Stimulated activated naive B cell treated with anti-CD40 and anti-IgM and Interleukin-4, amounts not matched to agents 10 μg/mL and 1 μg/mL and 100 μg/mL, for 72 hours (primary cell): ENCODE results near the gene KHDC1.
A peak's percentile ranks its signal among the peaks of the same experiment; 100 is the strongest.
"Not testable (repeated sequence)": the region's sequence is repeated elsewhere in the genome, so short reads cannot be mapped to it uniquely, and the experiment has no call there.

Source experiments
- ATAC-seq, 2 donors: fragments of 150-1000 bp; cut with Tn5 transposase; replicated peaks; 2 replicates each; pipeline ENCODE4 v1.10.0; 2021; ENCODE audit warnings: moderate library complexity in 1 of 2
- DNase-seq: peaks from one replicate; pipeline ENCODE4 v3.0.0; 2021
- H3K27ac Mint-ChIP-seq: one replicate; pipeline ENCODE4 v1.8.0; 2022; ENCODE audit warnings: mild to moderate bottlenecking, mixed read lengths
- H3K27me3 Mint-ChIP-seq, 2 donors: one replicate each; pipeline ENCODE4 v1.8.0; 2022; ENCODE audit warnings: mixed read lengths in 2 of 2
- H3K36me3 Mint-ChIP-seq, 2 donors: one replicate each; pipeline ENCODE4 v1.8.0; 2022; ENCODE audit warnings: mixed read lengths in 2 of 2, mild to moderate bottlenecking in 1 of 2
- H3K4me1 Mint-ChIP-seq, 2 donors: one replicate each; pipeline ENCODE4 v1.8.0; 2022; ENCODE audit warnings: mixed read lengths in 2 of 2, mild to moderate bottlenecking in 1 of 2
- H3K4me3 Mint-ChIP-seq, 2 donors: one replicate each; pipeline ENCODE4 v1.8.0; 2022; ENCODE audit warnings: mild to moderate bottlenecking in 2 of 2, mixed read lengths in 2 of 2, moderate library complexity in 1 of 2
- H3K9me3 Mint-ChIP-seq, 2 donors: one replicate each; pipeline ENCODE4 v1.8.0; 2022; ENCODE audit warnings: mixed read lengths in 2 of 2, mild to moderate bottlenecking in 1 of 2

KHDC1 gene

DNA sequence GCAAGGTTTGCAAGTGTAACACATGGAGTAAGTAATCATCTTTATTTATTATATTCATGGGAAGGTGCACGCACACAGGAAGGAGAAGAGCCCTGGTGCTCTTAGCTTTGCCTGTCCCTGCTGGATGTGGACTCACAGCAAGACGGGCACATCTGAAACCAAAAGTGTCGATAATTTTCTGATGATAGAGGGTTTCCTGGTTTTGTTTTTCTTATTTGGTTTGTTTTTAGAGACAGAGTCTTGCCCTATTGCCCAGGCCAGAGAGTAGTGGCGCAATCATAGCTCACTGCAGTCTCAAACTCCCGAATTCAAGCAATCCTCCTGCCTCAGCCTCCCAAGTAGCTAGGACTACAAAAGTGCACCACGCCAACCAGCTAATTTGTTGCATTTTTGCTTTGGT is 29.9 kb downstream of the KHDC1 start:
- DNase-seq (no peak), ATAC-seq (no peak)
- no peak overlapping the region for H3K4me3 Mint-ChIP-seq
- no peaks in the 10 kb centered on the region for H3K9me3 Mint-ChIP-seq
- no peaks in the 10 kb centered on the region for H3K27me3 Mint-ChIP-seq
- H3K4me1 Mint-ChIP-seq: peaks cover 3 to 4% of the 10 kb centered on the region in 2 donors
- no peaks in the 10 kb centered on the region for H3K36me3 Mint-ChIP-seq
- no peak overlapping the region for H3K27ac Mint-ChIP-seq

GRCh38 chr6:73231986-73232391 is 31.0 kb downstream of the KHDC1 start:
- ATAC-seq (peak; percentile 98 to 99), DNase-seq (peak; percentile 19)
- Mint-ChIP-seq H3K36me3 (no peaks in the 10 kb centered on the region), H3K27ac (no peak overlapping the region), H3K4me3 (no peak overlapping the region), H3K27me3 (no peaks in the 10 kb centered on the region), H3K4me1 (peaks cover 3 to 4% of the 10 kb centered on the region in 2 donors), H3K9me3 (no peaks in the 10 kb centered on the region)

DNA sequence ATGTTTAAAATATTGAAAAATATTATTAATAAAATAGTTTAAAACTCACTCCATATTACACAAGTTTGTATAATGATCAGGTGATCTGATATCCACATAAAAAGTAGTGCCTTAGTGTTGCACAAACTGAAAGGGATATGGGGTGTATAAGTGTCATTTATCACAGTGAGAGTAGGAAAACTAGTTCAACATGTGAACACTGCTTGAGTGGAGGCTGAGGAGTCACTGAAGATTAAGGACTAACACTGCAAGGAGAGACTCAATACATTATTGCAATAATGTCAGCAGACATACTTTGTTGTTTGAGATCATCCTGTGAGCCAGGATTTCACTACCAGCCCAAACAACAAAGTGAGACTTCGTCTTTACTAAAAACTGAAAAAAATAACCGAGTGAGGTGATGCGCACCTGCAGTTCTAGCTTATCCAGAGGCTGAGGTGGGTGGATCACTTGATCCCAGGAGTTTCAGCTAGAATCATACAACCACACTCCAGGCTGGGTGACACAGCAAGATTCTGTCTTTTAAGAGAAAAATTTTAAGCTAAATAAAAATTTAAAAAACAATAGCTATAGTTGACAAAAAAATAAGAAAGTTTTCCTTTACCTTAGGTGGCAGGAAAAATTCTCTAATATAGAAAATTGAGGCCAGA is 35.3 kb downstream of the KHDC1 start:
- Mint-ChIP-seq H3K27me3 (no peaks in the 10 kb centered on the region), H3K27ac (no peak overlapping the region), H3K36me3 (peaks cover 3 to 5% of the 10 kb centered on the region in 2 donors), H3K4me1 (peaks cover 8 to 12% of the 10 kb centered on the region in 2 donors), H3K4me3 (no peak overlapping the region), H3K9me3 (peaks cover 3 to 5% of the 10 kb centered on the region in 2 donors)
- no peak for DNase-seq
- no peak for ATAC-seq

GRCh38 chr6:73225396-73225795 is 37.6 kb downstream of the KHDC1 start, which contains the start of gene KHDC1L:
TSS of gene KHDC1L (minus strand) at chr6:73225496. CDS start at chr6:73225408, 88 bp downstream.
- Mint-ChIP-seq H3K27me3 (no peaks in the 10 kb centered on the region), H3K9me3 (peaks cover 3 to 5% of the 10 kb centered on the region in 2 donors), H3K36me3 (peaks cover 3 to 5% of the 10 kb centered on the region in 2 donors), H3K27ac (no peak within 1 kb of the TSS), H3K4me3 (no peak within 1 kb of the TSS), H3K4me1 (peaks cover 5 to 8% of the 10 kb centered on the region in 2 donors)
- DNase-seq (no peak), ATAC-seq (no peak)

DNA sequence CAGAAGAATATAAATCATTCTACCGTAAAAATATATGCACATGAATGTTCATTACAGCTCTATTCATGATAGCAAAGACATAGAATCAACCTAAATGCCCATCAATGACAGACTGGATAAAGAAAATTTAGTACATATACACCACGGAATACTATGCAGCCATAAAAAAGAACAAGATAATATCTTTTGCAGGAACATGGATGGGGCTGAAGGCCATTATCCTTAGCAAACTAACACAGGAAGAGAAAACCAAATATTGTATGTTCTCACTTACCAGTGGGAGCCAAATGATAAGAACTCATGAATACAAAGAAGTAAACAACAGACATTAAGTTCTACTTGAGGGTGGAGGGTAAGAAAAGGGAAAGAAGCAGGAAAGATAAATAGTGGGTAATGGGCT is 46.1 kb downstream of the KHDC1 start:
- Mint-ChIP-seq H3K4me3 (no peak overlapping the region), H3K9me3 (no peaks in the 10 kb centered on the region), H3K27ac (no peak overlapping the region), H3K36me3 (no peaks in the 10 kb centered on the region), H3K4me1 (no peaks in the 10 kb centered on the region), H3K27me3 (peaks cover 0 to 7% of the 10 kb centered on the region in 2 donors)
- DNase-seq (no peak), ATAC-seq (no peak)

DNA sequence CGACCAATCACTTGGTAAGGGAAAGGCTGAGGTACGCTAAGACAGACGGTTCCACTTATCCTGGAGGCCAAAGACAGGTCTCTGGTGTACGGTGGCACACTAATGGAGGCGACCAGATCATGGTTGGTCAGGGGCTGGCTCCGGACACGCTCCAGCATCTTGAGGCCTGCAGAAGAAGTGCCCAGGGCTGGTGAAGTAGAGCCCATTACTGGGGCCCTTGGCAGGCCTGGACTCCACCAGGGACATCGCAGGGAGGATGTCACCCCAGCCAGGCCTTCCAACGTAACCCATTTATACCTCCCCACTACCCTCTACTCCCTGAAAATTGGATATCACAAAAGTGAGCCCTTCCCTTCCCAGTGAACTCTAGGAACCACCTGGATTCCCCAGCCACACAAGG is 53.9 kb downstream of the KHDC1 start:
- no peaks in the 10 kb centered on the region for H3K4me1 Mint-ChIP-seq

GRCh38 chr6:73207221-73207837 is 55.7 kb downstream of the KHDC1 start:
- H3K27me3 Mint-ChIP-seq: peaks cover 0 to 4% of the 10 kb centered on the region in 2 donors
- H3K9me3 Mint-ChIP-seq: peaks cover 0 to 4% of the 10 kb centered on the region in 2 donors
- H3K4me1 Mint-ChIP-seq: no peaks in the 10 kb centered on the region
- peaks cover 0 to 1% of the 10 kb centered on the region in 2 donors for H3K36me3 Mint-ChIP-seq
- DNase-seq: no peak
- H3K27ac Mint-ChIP-seq: no peak overlapping the region
- H3K4me3 Mint-ChIP-seq: no peak overlapping the region
- no peak for ATAC-seq

More for the DNA sequence above, 53.9 kb downstream of the KHDC1 start:
- Mint-ChIP-seq H3K9me3 (peaks cover 0 to 4% of the 10 kb centered on the region in 2 donors), H3K36me3 (peaks cover 0 to 1% of the 10 kb centered on the region in 2 donors), H3K4me3 (no peak overlapping the region), H3K27me3 (peaks cover 0 to 4% of the 10 kb centered on the region in 2 donors), H3K27ac (no peak overlapping the region)
- DNase-seq: no peak
- ATAC-seq: no peak

DNA sequence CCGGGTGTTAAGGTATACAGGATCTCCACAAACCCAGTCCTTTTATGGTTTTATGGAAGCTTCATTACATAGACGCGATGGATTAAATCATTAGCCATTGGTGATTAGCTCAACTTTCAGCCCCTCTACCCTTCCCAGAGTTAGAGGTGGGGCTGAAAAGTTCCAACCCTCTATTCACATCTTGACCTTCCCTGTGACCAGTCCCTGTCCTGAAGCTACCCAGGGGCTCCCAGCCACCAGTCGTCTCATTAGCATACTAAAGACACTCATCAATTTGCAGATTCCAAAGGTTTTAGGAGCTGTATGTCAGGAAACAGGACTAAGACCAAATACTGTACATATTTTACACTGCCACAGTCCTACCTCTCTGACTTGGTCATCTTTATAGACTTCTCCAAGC is 58.7 kb downstream of the KHDC1 start:
- peaks cover 2 to 5% of the 10 kb centered on the region in 2 donors for H3K4me1 Mint-ChIP-seq
- no peak overlapping the region for H3K4me3 Mint-ChIP-seq
- ATAC-seq (no peak), DNase-seq (no peak)
- peaks cover 0 to 4% of the 10 kb centered on the region in 2 donors for H3K27me3 Mint-ChIP-seq
- peaks cover 0 to 1% of the 10 kb centered on the region in 2 donors for H3K36me3 Mint-ChIP-seq
- peaks cover 0 to 4% of the 10 kb centered on the region in 2 donors for H3K9me3 Mint-ChIP-seq
- H3K27ac Mint-ChIP-seq: no peak overlapping the region

GRCh38 chr6:73203098-73203497 is 59.9 kb downstream of the KHDC1 start:
- ATAC-seq: no peak
- H3K9me3 Mint-ChIP-seq: peaks cover 0 to 4% of the 10 kb centered on the region in 2 donors
- peaks cover 0 to 4% of the 10 kb centered on the region in 2 donors for H3K27me3 Mint-ChIP-seq
- peaks cover 2 to 5% of the 10 kb centered on the region in 2 donors for H3K4me1 Mint-ChIP-seq
- no peak overlapping the region for H3K27ac Mint-ChIP-seq
- H3K36me3 Mint-ChIP-seq: peaks cover 0 to 1% of the 10 kb centered on the region in 2 donors
- no peak overlapping the region for H3K4me3 Mint-ChIP-seq
- DNase-seq: no peak

- peaks cover 2 to 5% of the 10 kb centered on the region in 2 donors for H3K4me1 Mint-ChIP-seq
- H3K36me3 Mint-ChIP-seq: peaks cover 0 to 10% of the 10 kb centered on the region in 2 donors
- H3K27ac Mint-ChIP-seq: no peak overlapping the region
- no peaks in the 10 kb centered on the region for H3K27me3 Mint-ChIP-seq
- H3K4me3 Mint-ChIP-seq: no peak overlapping the region
- no peak for ATAC-seq
- no peaks in the 10 kb centered on the region for H3K9me3 Mint-ChIP-seq
- no peak for DNase-seq
Observed at GRCh38 chr6:73200735-73201134, 62.3 kb downstream of the KHDC1 start.

DNA sequence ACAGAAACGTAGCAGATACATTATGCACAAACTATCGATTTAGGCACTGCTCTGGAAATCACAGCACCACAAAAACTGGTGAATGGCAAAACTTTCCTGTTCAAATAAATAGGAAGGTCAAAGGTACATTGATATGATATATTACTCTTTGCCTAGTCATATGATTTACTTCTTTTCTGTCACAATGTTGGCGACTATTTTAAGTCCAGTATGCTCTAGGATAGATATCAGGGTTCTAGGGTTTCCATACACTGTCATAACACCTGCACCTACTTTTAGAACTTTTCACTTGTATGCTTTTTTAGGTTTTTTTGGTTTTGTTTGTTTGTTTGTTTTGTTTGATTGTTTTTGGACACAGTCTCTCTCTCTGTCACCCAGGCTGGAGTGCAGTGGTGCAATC is 62.7 kb downstream of the KHDC1 start:
- no peak for ATAC-seq
- DNase-seq: no peak
- no peaks in the 10 kb centered on the region for H3K27me3 Mint-ChIP-seq
- H3K36me3 Mint-ChIP-seq: peaks cover 2 to 14% of the 10 kb centered on the region in 2 donors
- H3K9me3 Mint-ChIP-seq: no peaks in the 10 kb centered on the region
- peaks cover 2 to 5% of the 10 kb centered on the region in 2 donors for H3K4me1 Mint-ChIP-seq
- H3K27ac Mint-ChIP-seq: no peak overlapping the region
- H3K4me3 Mint-ChIP-seq: no peak overlapping the region

- ATAC-seq (no peak), DNase-seq (no peak)
- H3K4me1 Mint-ChIP-seq: no peaks in the 10 kb centered on the region
- no peaks in the 10 kb centered on the region for H3K9me3 Mint-ChIP-seq
- H3K36me3 Mint-ChIP-seq: peaks cover 11 to 25% of the 10 kb centered on the region in 2 donors
- H3K27ac Mint-ChIP-seq: no peak overlapping the region
- H3K27me3 Mint-ChIP-seq: no peaks in the 10 kb centered on the region
- no peak overlapping the region for H3K4me3 Mint-ChIP-seq
Observed at GRCh38 chr6:73194744-73195143, 68.3 kb downstream of the KHDC1 start.

DNA sequence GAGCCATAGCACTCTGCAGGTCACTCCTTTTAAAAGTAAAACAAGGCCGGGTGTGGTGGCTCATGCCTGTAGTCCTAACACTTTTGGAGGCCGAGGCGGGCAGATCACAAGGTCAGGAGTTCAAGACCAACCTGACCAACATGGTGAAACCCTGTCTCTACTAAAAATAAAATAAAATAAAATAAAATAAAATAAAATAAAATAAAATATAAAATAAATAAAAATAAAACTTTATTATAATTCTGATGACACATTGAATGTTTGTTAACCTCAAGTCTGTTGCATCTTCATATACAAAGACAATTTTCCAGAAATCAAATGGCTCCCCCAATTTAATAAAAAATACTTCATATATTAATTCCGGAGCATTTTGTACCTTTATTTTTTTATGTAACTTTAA is 69.7 kb downstream of the KHDC1 start:
- H3K9me3 Mint-ChIP-seq, H3K27me3 Mint-ChIP-seq, H3K27ac Mint-ChIP-seq, ATAC-seq, H3K4me3 Mint-ChIP-seq, H3K4me1 Mint-ChIP-seq, DNase-seq: not testable (repeated sequence)
- peaks cover 11 to 25% of the 10 kb centered on the region in 2 donors for H3K36me3 Mint-ChIP-seq
